Activated effector memory CD4-positive, alpha-beta T cell treated with anti-CD3 and anti-CD28 coated beads, Interleukin-2, amount 50 U/mL, for 16 hours (primary cell): ENCODE data around the gene CHID1.

Experiments
- DNase-seq: peaks from one replicate; pipeline ENCODE4 v3.0.0-alpha.2; 2020

CHID1 gene

GRCh38 chr11:910589-911030, at the start of gene CHID1:
TSS of gene CHID1 (minus strand) at chr11:910810. CDS start at chr11:904816, 5,994 bp downstream.
- DNase-seq = peak; percentile 96

GRCh38 chr11:959608-960007, 49.0 kb upstream of the CHID1 start:
- no peak for DNase-seq

- DNase-seq = no peak
These were observed 48.4 kb upstream of the CHID1 start for GRCh38 chr11:959027-959426.

- no peak for DNase-seq
These were observed 47.5 kb upstream of the CHID1 start for GRCh38 chr11:958101-958500.

GRCh38 chr11:957212-957920, 46.8 kb upstream of the CHID1 start:
- no peak for DNase-seq

GRCh38 chr11:955154-956063, 44.8 kb upstream of the CHID1 start:
- DNase-seq = no peak

GRCh38 chr11:954392-955153, 44.0 kb upstream of the CHID1 start:
- DNase-seq = no peak

GRCh38 chr11:953512-953911, 42.9 kb upstream of the CHID1 start:
- DNase-seq = no peak

GRCh38 chr11:952406-953385, 42.1 kb upstream of the CHID1 start:
- no peak for DNase-seq

GRCh38 chr11:951507-951906, 40.9 kb upstream of the CHID1 start:
- DNase-seq = no peak

GRCh38 chr11:947744-948143, 37.1 kb upstream of the CHID1 start:
- DNase-seq = no peak

GRCh38 chr11:945986-946385, 35.4 kb upstream of the CHID1 start:
- DNase-seq = no peak

GRCh38 chr11:944711-945470, 34.3 kb upstream of the CHID1 start:
- DNase-seq = no peak

- DNase-seq = no peak
These were observed 32.2 kb upstream of the CHID1 start for GRCh38 chr11:942823-943222.

- no peak for DNase-seq
These were observed 30.0 kb upstream of the CHID1 start for GRCh38 chr11:940496-941135.

GRCh38 chr11:937841-938261, 27.2 kb upstream of the CHID1 start:
- DNase-seq = no peak

- DNase-seq = no peak
These were observed 25.6 kb upstream of the CHID1 start for GRCh38 chr11:936199-936598.

- DNase-seq = no peak
These were observed 23.9 kb upstream of the CHID1 start for GRCh38 chr11:934527-934926.

- no peak for DNase-seq
These were observed 23.3 kb upstream of the CHID1 start for GRCh38 chr11:933936-934335.

- no peak for DNase-seq
These were observed 22.7 kb upstream of the CHID1 start for GRCh38 chr11:933142-933851.
